Transverse colon (tissue), 4 donors: ENCODE data around the gene SDK1. TPM values are rescaled to one million over a fixed set of nuclear protein-coding genes. Genes with fewer than 3 reads are reported as not detected.

Experiments
- DNase-seq: peaks from one replicate; pipeline ENCODE4 v3.0.0-alpha.2; 2019
- H3K27ac ChIP-seq, 4 donors: fragments of 200-600 bp; sonication (generic); 2 replicates each; pipeline ENCODE4 v1.5.1; 2016 to 2018; ENCODE audit warnings: inconsistent platforms in 4 of 4
- H3K27me3 ChIP-seq: fragments of 200-600 bp; sonication (generic); 2 replicates; pipeline ENCODE4 v1.5.1; 2017; ENCODE audit warnings: inconsistent platforms
- H3K36me3 ChIP-seq, 4 donors: fragments of 200-600 bp; sonication (generic); 2 replicates each; pipeline ENCODE4 v1.5.1; 2017 to 2019; ENCODE audit warnings: inconsistent platforms in 4 of 4
- H3K4me1 ChIP-seq, 4 donors: fragments of 200-600 bp; sonication (generic); 2 replicates each; pipeline ENCODE4 v1.5.1; 2017 to 2020; ENCODE audit warnings: inconsistent platforms in 4 of 4
- H3K4me3 ChIP-seq, 4 donors: fragments of 200-600 bp; sonication (generic); 1 replicate in 1 of 4; 2 replicates in 3 of 4; pipeline versions ENCODE4 v1.5.1 to v1.6.1; 2017 to 2019; ENCODE audit warnings: inconsistent platforms in 4 of 4
- H3K9me3 ChIP-seq, 2 donors: fragments of 200-600 bp; sonication (generic); 2 replicates each; pipeline ENCODE4 v1.5.1; 2017 to 2019; ENCODE audit warnings: inconsistent platforms in 2 of 2
- EP300 ChIP-seq: sonication (generic); formaldehyde crosslinking; IDR thresholded peaks from one replicate; pipeline ENCODE4 v1.6.1; 2017; ENCODE audit warnings: antibody characterized with exemption, low read depth
- POLR2A ChIP-seq: fragments of 450-650 bp; IDR thresholded peaks from one replicate; pipeline ENCODE4 v1.6.1; 2016; ENCODE audit warnings: antibody characterized with exemption, mild to moderate bottlenecking, moderate library complexity
- POLR2AphosphoS5 ChIP-seq, 3 donors: sonication (generic); formaldehyde crosslinking; IDR thresholded peaks; one replicate each; pipeline ENCODE4 v1.6.1; 2016; ENCODE audit warnings: antibody characterized with exemption in 3 of 3
- WGBS, 2 donors: methylation state at CpG; one replicate each; pipeline ENCODE4 v1.1.5; 2018; ENCODE audit warnings: low coverage in 1 of 2; 5-methylcytosine and 5-hydroxymethylcytosine counted together
- in situ Hi-C, 4 donors: fragments of 200-750 bp; cut with MboI; loops; one replicate each; pipeline versions ENCODE4 v1.15.0 to v1.15.1; 2017; ENCODE audit warnings: low sequenced_read_pairs in 3 of 4, low pct_ligation_motif_present in 1 of 4, low pct_unique_long_range_greater_than_20kb in 1 of 4
- intact Hi-C: fragments of 100-400 bp; cut with DNase I; formaldehyde crosslinking; loops from one replicate; pipeline ENCODE4 v1.15.1; 2023; ENCODE audit warnings: low total_unique reads
- total RNA-seq, 4 donors: library from RNA; depleted of rRNA; stranded (reverse); fragments of >200 nt; gene quantifications; one replicate each; pipeline ENCODE4 v1.1.0, GENCODE V29; 2016
- TF ChIP-seq, protein P1 (sequence below), 5 experiments: fragments of 200-600 bp in 3 of 5; fragments of 450-650 bp in 2 of 5; sonication (generic) in 3 of 5; IDR thresholded peaks; 1 replicate in 2 of 5; 2 replicates in 3 of 5; pipeline ENCODE4 v1.5.1; 2016 to 2017; ENCODE audit warnings: antibody characterized with exemption in 5 of 5, inconsistent platforms in 3 of 5, mild to moderate bottlenecking in 2 of 5, moderate library complexity in 1 of 5

Gene SDK1
- total RNA-seq, 4 donors from 2014 or later = 4.0 to 8.6 (median 5.4) TPM

DNA sequence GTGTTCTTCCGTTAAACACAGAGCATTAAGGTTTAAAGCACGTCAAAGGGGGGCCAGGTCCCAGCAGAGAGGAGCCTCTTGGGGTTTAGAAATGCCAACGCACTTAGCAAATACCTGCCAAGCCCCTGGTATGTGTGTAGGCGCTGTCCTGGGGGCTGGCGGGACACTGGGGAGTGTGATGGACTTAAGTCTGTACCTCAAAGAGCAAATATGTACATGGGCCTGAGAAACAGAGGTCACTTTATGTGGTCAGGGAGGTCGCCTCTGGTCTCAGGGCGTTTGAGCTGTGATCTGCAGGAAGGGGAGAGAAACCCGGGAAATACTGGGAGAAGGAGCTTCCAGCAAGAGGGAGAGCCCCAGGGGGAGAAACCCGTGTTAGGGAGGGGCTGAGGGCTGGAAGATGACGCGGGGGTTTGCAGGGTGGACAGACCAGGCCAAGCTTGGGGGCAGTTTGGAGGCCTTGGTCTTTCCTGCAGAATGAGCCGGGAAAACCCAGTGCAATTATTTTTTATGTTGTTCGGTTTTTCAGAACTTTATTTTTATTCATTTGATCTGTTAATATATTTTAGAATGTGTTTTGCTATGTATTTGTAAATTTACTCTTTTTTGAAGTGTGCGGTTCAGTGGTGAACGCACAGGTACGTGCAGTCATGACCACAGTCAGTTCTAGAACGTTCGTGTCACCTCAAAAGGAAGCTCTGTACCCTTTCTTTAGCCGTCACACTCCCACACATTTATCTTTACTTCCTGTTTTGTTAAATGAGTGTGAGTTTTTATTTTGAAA is 939.7 kb downstream of the SDK1 start:
- Histone ChIP-seq H3K27ac (no peak overlapping the region), H3K27me3 (no peaks in the 10 kb centered on the region), H3K9me3 (no peaks in the 10 kb centered on the region), H3K4me1 (no peaks in the 10 kb centered on the region), H3K36me3 (no peaks in the 10 kb centered on the region), H3K4me3 (no peak overlapping the region)
- WGBS, 2 donors = 67 to 78% methylated on average over 12 to 19 of the region's 19 CpGs
- no peak for DNase-seq
- no peak for TF ChIP-seq EP300
- TF ChIP-seq, protein P1, sequence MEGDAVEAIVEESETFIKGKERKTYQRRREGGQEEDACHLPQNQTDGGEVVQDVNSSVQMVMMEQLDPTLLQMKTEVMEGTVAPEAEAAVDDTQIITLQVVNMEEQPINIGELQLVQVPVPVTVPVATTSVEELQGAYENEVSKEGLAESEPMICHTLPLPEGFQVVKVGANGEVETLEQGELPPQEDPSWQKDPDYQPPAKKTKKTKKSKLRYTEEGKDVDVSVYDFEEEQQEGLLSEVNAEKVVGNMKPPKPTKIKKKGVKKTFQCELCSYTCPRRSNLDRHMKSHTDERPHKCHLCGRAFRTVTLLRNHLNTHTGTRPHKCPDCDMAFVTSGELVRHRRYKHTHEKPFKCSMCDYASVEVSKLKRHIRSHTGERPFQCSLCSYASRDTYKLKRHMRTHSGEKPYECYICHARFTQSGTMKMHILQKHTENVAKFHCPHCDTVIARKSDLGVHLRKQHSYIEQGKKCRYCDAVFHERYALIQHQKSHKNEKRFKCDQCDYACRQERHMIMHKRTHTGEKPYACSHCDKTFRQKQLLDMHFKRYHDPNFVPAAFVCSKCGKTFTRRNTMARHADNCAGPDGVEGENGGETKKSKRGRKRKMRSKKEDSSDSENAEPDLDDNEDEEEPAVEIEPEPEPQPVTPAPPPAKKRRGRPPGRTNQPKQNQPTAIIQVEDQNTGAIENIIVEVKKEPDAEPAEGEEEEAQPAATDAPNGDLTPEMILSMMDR (IDR thresholded peaks at IDR 0.05) = no peak
- TF ChIP-seq POLR2AphosphoS5 (IDR thresholded peaks at IDR 0.05) = no peak
- no peak for TF ChIP-seq POLR2A
- intact Hi-C loops (no loop called here), in situ Hi-C loops (no loop called here)

DNA sequence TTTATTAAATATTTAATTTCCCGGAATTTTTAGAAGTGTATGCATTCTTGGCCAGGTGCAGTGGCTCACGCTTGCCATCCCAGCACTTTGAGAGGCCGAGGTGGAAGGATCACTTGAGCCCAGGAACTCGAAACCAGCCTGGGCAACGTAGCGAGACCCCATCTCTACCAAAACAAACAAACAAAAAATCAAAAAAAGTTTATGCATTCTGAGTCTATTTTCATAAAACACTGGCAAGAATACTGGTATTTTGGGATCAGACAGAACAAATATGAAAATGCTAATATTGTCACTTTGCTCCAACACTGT is 940.2 kb downstream of the SDK1 start:
- H3K36me3 ChIP-seq = no peaks in the 10 kb centered on the region
- no peak for DNase-seq
- H3K27me3 ChIP-seq = no peaks in the 10 kb centered on the region
- no peaks in the 10 kb centered on the region for H3K4me1 ChIP-seq
- 85 to 89% methylated on average over 6 of the region's 6 CpGs for WGBS, 2 donors
- H3K9me3 ChIP-seq = no peaks in the 10 kb centered on the region
- intact Hi-C loops = no loop called here
- no peak overlapping the region for H3K4me3 ChIP-seq
- TF ChIP-seq POLR2AphosphoS5 (IDR thresholded peaks at IDR 0.05) (no peak), EP300 (no peak), POLR2A (no peak)
- TF ChIP-seq, protein P1 (IDR thresholded peaks at IDR 0.05) = no peak
- no peak overlapping the region for H3K27ac ChIP-seq
- in situ Hi-C loops = no loop called here

DNA sequence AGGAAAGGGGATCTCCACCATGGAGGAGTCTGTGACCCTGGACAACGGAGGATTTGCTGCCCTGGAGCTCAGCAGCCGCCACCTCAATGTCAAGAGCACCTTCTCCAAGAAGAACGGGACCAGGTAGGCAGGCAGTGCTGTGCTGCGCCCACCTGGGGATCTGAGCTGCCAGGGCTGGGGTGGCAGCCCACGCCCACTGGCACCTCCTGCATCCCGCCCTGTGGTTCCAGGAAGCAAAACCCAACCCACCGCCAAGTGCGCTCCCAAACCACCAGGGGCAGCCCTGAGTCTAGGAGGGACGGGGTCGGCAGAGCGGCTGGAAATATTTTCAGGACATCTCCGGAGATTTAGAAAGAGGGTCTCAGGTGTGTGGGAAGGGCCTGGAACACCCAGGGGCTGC is 940.7 kb downstream of the SDK1 start:
- Histone ChIP-seq H3K36me3 (no peaks in the 10 kb centered on the region), H3K27me3 (no peaks in the 10 kb centered on the region), H3K9me3 (no peaks in the 10 kb centered on the region), H3K4me1 (no peaks in the 10 kb centered on the region), H3K4me3 (no peak overlapping the region), H3K27ac (no peak overlapping the region)
- in situ Hi-C loops (no loop called here), intact Hi-C loops (no loop called here)
- WGBS, 2 donors = 96% methylated on average over 9 of the region's 12 CpGs; no CpG with 5 or more reads in 1 of the 2 donors
- TF ChIP-seq POLR2A (no peak), POLR2AphosphoS5 (IDR thresholded peaks at IDR 0.05) (no peak), EP300 (no peak)
- TF ChIP-seq, protein P1 (IDR thresholded peaks at IDR 0.05) = no peak
- DNase-seq = no peak

DNA sequence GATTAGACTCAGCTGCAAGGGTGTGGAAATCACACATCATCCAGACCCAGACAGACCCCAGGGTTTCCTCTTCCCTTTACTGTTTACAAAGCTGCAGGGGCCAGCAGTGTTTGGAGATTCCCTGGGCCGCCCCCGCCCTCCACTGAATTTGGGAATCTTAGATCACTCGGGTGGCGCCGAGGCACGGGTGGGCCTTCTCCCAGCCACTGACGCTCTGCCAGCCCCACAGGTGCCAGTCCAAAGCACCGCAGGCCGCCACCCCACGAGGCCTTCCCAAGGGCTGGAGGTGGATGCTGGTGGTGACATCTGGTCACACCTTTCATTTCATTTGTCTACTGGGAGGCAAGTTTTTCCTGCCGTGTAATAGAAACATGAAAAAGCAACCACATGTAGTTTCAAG is 941.7 kb downstream of the SDK1 start:
- no peaks in the 10 kb centered on the region for H3K9me3 ChIP-seq
- no peak for TF ChIP-seq EP300
- no peak for TF ChIP-seq POLR2AphosphoS5 (IDR thresholded peaks at IDR 0.05)
- TF ChIP-seq, protein P1 (IDR thresholded peaks at IDR 0.05) = no peak
- TF ChIP-seq POLR2A = no peak
- 88% methylated on average over 11 of the region's 11 CpGs; no CpG with 5 or more reads in 1 of the 2 donors for WGBS, 2 donors
- H3K4me3 ChIP-seq = no peak overlapping the region
- no peaks in the 10 kb centered on the region for H3K4me1 ChIP-seq
- intact Hi-C loops (no loop called here), in situ Hi-C loops (no loop called here)
- H3K27ac ChIP-seq = no peak overlapping the region
- H3K36me3 ChIP-seq = no peaks in the 10 kb centered on the region
- no peaks in the 10 kb centered on the region for H3K27me3 ChIP-seq
- no peak for DNase-seq
